HG02610 (cell line): ENCODE results near the gene CDC42BPA.
"Not testable (repeated sequence)": the region's sequence is repeated elsewhere in the genome, so short reads cannot be mapped to it uniquely, and the experiment has no call there.

Experiments used
- ATAC-seq: cut with Tn5 transposase; IDR thresholded peaks from one replicate; pipeline ENCODE4 v1.9.1; 2021; ENCODE audit warnings: mild to moderate bottlenecking, moderate library complexity; ENCODE audit not compliant: unreplicated experiment

CDC42BPA gene

GRCh38 chr1:227140376-227140775 is 177.9 kb downstream of the CDC42BPA start:
- ATAC-seq: no peak

- ATAC-seq: no peak
These were observed 182.0 kb downstream of the CDC42BPA start for GRCh38 chr1:227136210-227136820.

- ATAC-seq: no peak
These were observed 183.5 kb downstream of the CDC42BPA start for GRCh38 chr1:227134686-227135314.

GRCh38 chr1:227132695-227133094 is 185.6 kb downstream of the CDC42BPA start:
- not testable (repeated sequence) for ATAC-seq

- no peak for ATAC-seq
These were observed 187.1 kb downstream of the CDC42BPA start for GRCh38 chr1:227131193-227131592.

GRCh38 chr1:227127891-227128290 is 190.4 kb downstream of the CDC42BPA start:
- ATAC-seq: no peak

GRCh38 chr1:227125929-227126545 is 192.3 kb downstream of the CDC42BPA start:
- ATAC-seq: no peak

GRCh38 chr1:227124473-227124872 is 193.8 kb downstream of the CDC42BPA start:
- no peak for ATAC-seq

GRCh38 chr1:227120826-227121225 is 197.5 kb downstream of the CDC42BPA start:
- ATAC-seq: no peak

GRCh38 chr1:227112538-227112937 is 205.8 kb downstream of the CDC42BPA start:
- no peak for ATAC-seq

- no peak for ATAC-seq
These were observed 206.5 kb downstream of the CDC42BPA start for GRCh38 chr1:227111782-227112181.

GRCh38 chr1:227105291-227105690 is 213.0 kb downstream of the CDC42BPA start:
- ATAC-seq: not testable (repeated sequence)

GRCh38 chr1:227102056-227102455 is 216.2 kb downstream of the CDC42BPA start:
- ATAC-seq: no peak

- no peak for ATAC-seq
These were observed 223.9 kb downstream of the CDC42BPA start for GRCh38 chr1:227094249-227094966.

- ATAC-seq: no peak
These were observed 225.0 kb downstream of the CDC42BPA start for GRCh38 chr1:227093309-227093708.

GRCh38 chr1:227092069-227092468 is 226.2 kb downstream of the CDC42BPA start:
- no peak for ATAC-seq

GRCh38 chr1:227086636-227087035 is 231.7 kb downstream of the CDC42BPA start:
- ATAC-seq: no peak

GRCh38 chr1:227082999-227083746 is 235.1 kb downstream of the CDC42BPA start:
- no peak for ATAC-seq

GRCh38 chr1:227077783-227078182 is 240.5 kb downstream of the CDC42BPA start:
- no peak for ATAC-seq

GRCh38 chr1:227073786-227074185 is 244.5 kb downstream of the CDC42BPA start:
- no peak for ATAC-seq

GRCh38 chr1:227072991-227073390 is 245.3 kb downstream of the CDC42BPA start:
- ATAC-seq: peak; percentile 72
